Loucy (cell line): ENCODE data around the gene MCM3AP.

Source experiments
- CTCF ChIP-seq: fragments of 200-600 bp; sonication (generic); conservative IDR thresholded peaks from 2 replicates; pipeline ENCODE4 v1.5.1; 2014; ENCODE audit warnings: mild to moderate bottlenecking, antibody characterized with exemption, low read length
- EZH2phosphoT487 ChIP-seq: fragments of 200-600 bp; IDR thresholded peaks from 2 replicates; pipeline ENCODE4 v1.6.1; 2018; ENCODE audit warnings: antibody characterized with exemption, mild to moderate bottlenecking, moderate library complexity, borderline replicate concordance

GRCh38 chr21:46285761-46286647, 593 bp upstream of the MCM3AP start, which contains the start of gene YBEY:
- TF ChIP-seq CTCF (peak; percentile 41), EZH2phosphoT487 (no peak)
